GM12872 (cell line): Measurements from ENCODE around the gene MEGF11.

ENCODE experiments used
- TF ChIP-seq, protein P1 (sequence below): IDR thresholded peaks from 3 replicates; pipeline ENCODE4 v1.5.1; 2011; ENCODE audit warnings: low read depth, mild to moderate bottlenecking, low read length, moderate library complexity; ENCODE audit not compliant: insufficient read depth

The MEGF11 gene

DNA sequence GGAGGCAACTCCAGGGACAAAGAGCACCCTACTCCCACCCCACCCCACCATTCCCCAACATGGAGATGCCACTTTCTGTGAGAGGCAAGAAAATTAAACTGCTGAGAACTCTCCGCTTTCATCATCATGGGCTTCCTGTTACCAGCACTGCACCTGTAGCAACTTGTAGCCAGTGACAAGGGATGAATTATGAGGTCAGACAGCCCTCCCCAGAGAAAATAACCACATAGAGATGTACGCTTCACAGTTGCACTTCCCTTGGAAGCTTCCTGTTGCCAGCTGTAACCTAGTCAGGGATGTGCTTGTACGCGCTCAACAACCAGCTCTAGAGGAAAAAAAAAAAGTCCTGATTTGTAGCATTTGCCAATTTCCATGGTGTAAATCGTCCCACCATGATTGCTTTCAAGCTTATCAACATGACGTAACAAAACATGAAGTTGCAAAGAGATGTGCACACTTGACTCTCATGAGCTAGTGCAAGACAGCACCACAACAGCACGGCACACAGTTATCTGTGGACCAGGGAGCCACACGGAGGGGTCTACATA lies 238.8 kb downstream of the MEGF11 start:
- TF ChIP-seq, protein P1, sequence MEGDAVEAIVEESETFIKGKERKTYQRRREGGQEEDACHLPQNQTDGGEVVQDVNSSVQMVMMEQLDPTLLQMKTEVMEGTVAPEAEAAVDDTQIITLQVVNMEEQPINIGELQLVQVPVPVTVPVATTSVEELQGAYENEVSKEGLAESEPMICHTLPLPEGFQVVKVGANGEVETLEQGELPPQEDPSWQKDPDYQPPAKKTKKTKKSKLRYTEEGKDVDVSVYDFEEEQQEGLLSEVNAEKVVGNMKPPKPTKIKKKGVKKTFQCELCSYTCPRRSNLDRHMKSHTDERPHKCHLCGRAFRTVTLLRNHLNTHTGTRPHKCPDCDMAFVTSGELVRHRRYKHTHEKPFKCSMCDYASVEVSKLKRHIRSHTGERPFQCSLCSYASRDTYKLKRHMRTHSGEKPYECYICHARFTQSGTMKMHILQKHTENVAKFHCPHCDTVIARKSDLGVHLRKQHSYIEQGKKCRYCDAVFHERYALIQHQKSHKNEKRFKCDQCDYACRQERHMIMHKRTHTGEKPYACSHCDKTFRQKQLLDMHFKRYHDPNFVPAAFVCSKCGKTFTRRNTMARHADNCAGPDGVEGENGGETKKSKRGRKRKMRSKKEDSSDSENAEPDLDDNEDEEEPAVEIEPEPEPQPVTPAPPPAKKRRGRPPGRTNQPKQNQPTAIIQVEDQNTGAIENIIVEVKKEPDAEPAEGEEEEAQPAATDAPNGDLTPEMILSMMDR: no peak

DNA sequence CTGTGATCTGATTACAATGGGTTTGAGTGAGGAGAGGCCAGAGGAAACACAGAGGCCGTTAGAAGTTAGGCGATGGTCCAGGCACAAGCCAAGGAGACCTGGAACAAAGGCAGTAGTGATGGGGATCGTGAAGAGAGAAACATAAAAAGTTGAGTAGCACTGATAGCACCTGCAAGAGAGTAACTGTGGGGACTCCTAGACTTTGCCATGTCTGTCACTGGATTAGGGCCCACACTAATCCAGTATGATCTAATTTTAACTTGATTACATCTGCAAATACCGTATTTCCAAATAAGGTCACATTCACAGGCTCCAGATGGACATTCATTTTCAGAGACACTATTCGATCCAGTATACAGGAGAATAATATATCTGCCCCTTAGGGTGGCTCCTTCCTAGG lies 239.5 kb downstream of the MEGF11 start:
- TF ChIP-seq, protein P1: no peak

DNA sequence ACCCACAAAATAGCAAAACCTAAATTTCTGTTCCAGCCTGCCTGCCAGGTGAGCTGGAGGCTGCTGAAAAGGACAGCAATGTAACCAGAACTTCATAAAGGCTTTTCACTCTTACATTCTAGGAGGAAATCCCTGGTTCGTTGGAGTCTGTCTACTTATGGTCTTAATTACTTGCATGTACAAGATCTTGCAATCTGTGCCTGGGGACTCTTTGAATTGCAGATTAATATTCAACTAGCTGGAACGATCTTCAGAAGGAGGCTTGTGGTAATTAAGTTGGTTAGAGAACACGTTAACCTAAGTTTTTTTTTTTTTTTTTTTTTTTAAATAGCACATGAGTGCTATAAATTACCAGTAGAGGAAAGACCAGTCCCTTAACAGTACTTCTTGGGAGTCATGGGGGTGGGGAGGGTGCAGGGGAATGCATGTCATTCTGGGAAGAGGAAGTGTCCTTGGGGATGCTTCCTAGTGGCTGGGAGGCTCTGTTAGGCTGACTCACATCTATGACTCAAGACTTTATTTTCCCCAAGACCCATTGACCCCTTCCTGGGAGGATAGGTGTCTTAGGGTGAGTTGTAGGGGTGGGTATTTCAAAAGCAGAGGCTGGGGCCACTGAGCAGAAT lies 244.5 kb downstream of the MEGF11 start:
- TF ChIP-seq, protein P1: no peak

DNA sequence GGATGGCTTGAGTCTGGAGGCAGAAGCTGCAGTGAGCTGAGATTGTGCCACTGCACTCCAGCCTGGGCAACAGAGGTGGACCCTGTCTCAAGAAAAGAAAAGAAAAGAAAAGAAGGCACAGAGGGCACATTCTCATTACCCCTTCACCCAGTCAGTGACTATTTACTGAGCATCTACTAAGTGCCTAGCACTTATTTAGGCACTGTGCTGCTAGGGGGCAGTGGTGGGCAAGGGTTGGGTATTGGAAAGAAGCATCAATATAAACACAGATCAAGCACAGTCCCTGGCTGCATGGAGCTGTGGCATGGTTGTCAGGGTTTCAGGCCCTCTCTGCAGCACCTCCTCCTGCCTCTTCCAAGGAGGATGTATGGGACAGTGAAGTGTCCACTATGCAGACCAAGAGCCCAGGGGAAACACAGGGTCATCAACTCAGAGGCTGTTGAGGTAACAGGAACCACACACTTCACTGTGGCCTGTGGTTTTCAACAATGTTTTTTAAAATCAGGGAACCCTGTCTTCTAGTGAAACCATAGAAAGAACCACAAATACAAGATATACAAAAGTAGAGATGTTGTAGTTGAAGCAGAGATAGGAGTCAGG lies 245.8 kb downstream of the MEGF11 start:
- TF ChIP-seq, protein P1: peak; percentile 47; the same call in 1 of the 3 replicates

DNA sequence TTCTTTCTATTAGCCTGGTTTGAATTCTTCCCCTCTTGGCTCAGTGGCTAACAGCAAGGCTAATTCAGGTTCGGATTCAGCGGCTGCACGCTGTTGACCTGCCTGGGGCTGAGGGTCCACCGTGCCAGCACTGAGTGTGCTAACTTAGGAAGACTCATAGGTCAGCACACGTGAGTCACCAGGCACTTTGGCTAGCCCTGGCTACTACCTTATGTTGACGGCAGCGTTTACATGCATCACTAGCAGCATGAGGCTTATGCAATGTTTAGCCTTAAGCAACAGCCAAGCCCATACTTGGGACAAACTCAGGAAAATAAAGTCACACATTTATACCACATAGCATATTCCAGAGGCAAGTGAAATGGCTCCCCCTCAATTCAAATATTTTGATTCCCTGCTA lies 246.6 kb downstream of the MEGF11 start:
- TF ChIP-seq, protein P1: no peak

- TF ChIP-seq, protein P1: no peak
Measured at GRCh38 chr15:66004618-66005262, 248.8 kb downstream of the MEGF11 start.

DNA sequence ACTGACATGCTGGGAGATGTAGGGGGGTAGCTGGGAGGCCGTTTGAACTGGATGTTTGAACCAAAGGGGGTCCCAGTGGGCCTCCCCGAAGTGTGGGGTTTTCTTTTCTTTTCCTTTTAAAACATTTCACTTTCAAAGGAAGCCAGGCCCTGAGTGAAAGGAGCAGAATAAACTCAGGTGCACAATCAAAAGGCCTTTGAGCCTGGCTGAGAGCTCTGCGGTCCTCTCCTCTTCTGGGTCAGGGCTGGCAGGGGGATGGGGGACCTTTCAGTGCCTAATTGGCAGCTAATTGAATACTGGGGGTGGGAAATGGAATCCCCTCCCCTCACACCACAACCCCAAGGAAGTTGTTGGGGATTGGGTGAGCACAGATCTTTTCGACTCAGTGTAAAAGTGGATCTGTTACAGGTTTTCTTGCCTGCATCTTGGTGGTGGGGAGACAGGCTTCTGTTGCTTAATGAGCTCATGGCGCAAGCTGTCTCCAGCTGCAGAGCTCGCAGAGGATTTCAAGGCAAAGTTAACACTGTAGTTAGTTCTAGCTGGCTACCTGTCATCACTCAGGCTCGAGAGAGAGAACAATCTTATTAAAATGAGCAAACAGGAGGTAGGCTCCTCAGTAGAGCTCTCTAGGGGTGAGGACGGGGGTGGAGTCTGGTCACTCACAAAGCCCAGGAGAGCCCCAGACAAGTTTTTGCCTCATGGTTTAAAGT lies 251.7 kb downstream of the MEGF11 start:
- TF ChIP-seq, protein P1: no peak
